ENCODE results near the gene MPZL2.

Gene MPZL2

DNA sequence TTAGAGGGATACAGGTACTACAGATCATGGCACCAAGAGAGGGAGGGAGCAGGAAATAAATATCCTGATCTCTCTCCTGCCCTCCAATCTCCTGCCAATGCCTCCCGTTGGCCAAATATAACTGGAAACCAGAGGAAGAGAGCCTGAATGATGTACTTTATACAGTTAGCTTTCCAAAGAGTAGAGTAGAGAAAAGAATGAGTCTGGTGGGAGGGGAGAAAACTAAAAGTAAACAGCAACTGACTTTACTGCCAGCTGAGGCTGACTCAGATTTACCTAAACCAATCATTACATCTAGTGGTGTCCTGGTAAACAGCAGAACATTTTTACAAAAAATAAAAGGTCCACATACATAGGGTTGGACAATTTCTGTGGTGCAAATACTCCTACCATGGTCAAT lies 17.1 kb downstream of the MPZL2 start:
- H3K4me3 ChIP-seq (ENCODE audit: low read depth, low read length), result no peak overlapping the region
- no peak for DNase-seq (ENCODE audit: low read depth)

GRCh38 chr11:118245936-118246562 lies 18.0 kb downstream of the MPZL2 start:
- no peak for DNase-seq (ENCODE audit: low read depth)
- H3K4me3 ChIP-seq (ENCODE audit: low read depth, low read length), result no peak overlapping the region

DNA sequence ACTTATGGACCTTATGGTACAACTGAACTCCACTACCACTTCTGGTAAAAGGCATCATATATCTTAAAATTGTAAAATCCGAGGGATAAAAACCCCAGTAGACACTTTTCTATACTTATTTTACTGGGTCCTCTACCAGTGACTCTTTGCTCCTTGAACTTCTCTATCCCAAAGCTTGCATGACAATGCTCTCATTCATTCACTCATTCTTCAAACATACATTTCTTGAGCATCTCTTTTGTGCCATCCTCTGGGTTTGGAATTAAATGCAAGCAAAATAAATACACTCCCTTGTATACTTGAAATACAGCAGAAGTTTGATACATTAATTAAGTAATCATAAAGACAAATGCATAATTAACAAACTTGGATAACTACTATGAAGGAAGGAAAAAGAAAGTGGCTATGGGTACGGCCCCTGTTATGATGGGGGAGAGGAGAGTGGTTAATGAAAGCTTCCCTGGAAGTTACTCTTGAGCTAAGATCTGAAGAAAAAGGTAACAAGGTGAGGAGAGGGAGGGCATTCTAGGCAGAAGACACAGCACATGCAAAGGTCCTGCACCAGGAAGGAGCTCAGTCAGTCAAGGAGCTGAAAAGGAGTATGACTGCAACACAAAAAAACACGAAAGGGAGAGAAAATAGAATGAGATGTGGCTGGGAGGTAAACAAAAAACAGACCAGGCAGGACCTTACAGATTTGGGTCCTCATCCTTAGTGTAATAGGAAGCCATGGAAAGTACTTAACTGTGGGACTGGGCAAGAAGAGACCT lies 19.9 kb downstream of the MPZL2 start:
- no peak overlapping the region for H3K4me3 ChIP-seq (ENCODE audit: low read depth, low read length)
- DNase-seq (ENCODE audit: low read depth), result no peak

- DNase-seq (ENCODE audit: low read depth), result no peak
- no peak overlapping the region for H3K4me3 ChIP-seq (ENCODE audit: low read depth, low read length)
These were observed 20.9 kb downstream of the MPZL2 start for GRCh38 chr11:118243161-118243560.

- no peak overlapping the region for H3K4me3 ChIP-seq (ENCODE audit: low read depth, low read length)
- no peak for DNase-seq (ENCODE audit: low read depth)
These were observed 22.4 kb downstream of the MPZL2 start for GRCh38 chr11:118241764-118242098.

DNA sequence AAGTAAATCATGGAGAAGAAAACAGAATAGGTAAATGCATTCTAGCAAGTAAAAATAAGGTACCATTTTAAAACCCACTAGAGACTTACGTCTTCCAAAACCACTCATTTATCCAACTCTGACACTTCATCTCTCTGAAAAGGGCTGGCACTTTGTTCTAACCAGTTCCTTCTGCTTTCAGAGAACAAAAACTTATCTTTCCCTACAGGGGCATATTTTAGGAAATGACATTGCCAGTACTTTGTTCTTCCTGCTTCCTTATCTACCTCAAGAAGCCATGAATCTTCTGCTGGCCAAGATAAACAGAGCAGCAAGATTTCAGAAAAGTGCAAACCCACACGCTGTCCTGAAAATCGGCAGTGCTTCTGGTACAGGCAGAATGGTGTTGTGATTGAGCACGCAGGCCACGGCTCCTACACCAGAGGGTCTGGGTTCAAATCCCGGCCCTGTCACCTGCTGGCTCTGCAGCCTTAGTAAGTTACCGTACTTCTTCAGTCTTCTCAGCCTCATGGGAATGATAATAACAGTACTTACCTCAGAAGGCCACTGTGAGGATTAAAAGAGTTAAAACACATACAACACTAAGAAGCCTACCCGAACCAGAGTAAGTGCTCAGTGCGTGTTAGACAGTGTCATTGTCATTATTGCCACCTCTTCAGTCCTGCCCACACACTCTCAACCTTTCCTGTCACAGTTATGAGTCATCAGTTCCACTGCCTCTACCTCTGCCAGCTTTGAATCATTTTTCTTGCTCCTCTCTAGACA lies 22.9 kb downstream of the MPZL2 start:
- no peak for DNase-seq (ENCODE audit: low read depth)

GRCh38 chr11:118239509-118240205 lies 24.4 kb downstream of the MPZL2 start:
- H3K4me3 ChIP-seq (ENCODE audit: low read depth, low read length), result no peak overlapping the region
- DNase-seq (ENCODE audit: low read depth), result no peak

More for the DNA sequence above, 22.9 kb downstream of the MPZL2 start:
- no peak overlapping the region for H3K4me3 ChIP-seq (ENCODE audit: low read depth, low read length)

GRCh38 chr11:118238929-118239328 lies 25.2 kb downstream of the MPZL2 start:
- DNase-seq (ENCODE audit: low read depth), result no peak
- H3K4me3 ChIP-seq (ENCODE audit: low read depth, low read length), result no peak overlapping the region

- no peak overlapping the region for H3K4me3 ChIP-seq (ENCODE audit: low read depth, low read length)
- no peak for DNase-seq (ENCODE audit: low read depth)
These were observed 25.7 kb downstream of the MPZL2 start for GRCh38 chr11:118238421-118238820.

DNA sequence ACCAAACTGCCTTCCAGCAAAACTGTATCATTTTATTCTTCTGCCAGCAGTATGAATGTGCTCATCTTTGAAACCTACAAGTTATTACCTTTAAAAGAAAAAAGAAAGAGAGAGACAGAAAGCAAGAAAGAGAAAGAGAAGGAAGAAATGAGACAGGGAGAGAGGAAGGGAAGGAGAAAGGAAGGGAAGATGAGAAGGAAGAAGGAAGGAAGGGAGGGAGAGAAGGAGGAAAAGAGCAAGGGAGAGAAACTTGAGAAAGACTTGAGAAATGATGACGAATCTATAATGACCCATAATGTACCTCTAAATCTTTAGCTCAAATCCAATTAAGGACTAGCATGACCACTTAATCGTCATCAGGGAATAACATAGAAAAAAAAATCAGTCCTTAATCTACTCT lies 27.9 kb downstream of the MPZL2 start:
- no peak for DNase-seq (ENCODE audit: low read depth)
- H3K4me3 ChIP-seq (ENCODE audit: low read depth, low read length), result no peak overlapping the region

GRCh38 chr11:118234833-118235232 lies 29.3 kb downstream of the MPZL2 start:
- no peak for DNase-seq (ENCODE audit: low read depth)
- no peak overlapping the region for H3K4me3 ChIP-seq (ENCODE audit: low read depth, low read length)

GRCh38 chr11:118233850-118234249 lies 30.2 kb downstream of the MPZL2 start:
- H3K4me3 ChIP-seq (ENCODE audit: low read depth, low read length), result no peak overlapping the region
- no peak for DNase-seq (ENCODE audit: low read depth)

DNA sequence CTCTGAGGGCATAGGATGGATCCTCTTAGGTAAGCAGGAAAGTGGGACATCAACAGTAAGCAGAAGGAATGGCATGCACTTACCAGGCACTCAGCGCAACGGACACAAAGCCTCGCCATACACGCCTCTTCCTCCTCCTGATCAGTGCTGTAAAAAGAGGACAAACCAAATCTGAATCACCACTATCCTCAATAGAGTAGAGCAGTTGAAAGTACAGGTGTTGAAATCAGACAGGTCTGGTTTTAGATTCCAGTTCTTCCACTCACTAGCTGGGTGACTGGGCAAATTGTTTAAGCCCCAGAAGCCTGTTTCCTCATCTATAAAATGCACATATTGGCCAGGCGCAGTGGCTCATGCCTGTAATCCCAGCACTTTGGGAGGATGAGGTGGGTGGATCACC lies 30.7 kb downstream of the MPZL2 start:
- DNase-seq (ENCODE audit: low read depth), result no peak
- H3K4me3 ChIP-seq (ENCODE audit: low read depth, low read length), result no peak overlapping the region

- no peak overlapping the region for H3K4me3 ChIP-seq (ENCODE audit: low read depth, low read length)
- DNase-seq (ENCODE audit: low read depth), result no peak
These were observed 31.4 kb downstream of the MPZL2 start for GRCh38 chr11:118232659-118233058.

DNA sequence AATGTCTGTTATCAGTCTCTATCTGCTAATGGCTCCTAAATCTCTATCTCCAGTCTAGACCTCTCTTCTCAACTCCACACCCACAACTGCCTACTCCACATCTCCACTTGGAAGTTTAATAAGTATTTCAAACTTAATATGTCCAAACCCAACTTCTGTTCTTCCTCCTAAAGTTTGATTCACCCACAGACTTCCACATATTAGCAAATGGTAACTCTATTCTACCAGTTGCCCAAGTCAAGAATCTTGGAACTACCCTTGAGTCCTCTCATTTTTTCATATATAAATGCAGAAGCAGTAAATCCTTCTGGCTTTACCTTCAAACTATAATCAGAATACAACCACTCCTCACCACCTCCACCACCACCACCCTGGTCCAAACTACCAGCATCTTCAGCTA lies 32.6 kb downstream of the MPZL2 start:
- no peak for DNase-seq (ENCODE audit: low read depth)
- H3K4me3 ChIP-seq (ENCODE audit: low read depth, low read length), result no peak overlapping the region

- DNase-seq (ENCODE audit: low read depth), result no peak
These were observed 34.0 kb downstream of the MPZL2 start for GRCh38 chr11:118230088-118230487.

DNA sequence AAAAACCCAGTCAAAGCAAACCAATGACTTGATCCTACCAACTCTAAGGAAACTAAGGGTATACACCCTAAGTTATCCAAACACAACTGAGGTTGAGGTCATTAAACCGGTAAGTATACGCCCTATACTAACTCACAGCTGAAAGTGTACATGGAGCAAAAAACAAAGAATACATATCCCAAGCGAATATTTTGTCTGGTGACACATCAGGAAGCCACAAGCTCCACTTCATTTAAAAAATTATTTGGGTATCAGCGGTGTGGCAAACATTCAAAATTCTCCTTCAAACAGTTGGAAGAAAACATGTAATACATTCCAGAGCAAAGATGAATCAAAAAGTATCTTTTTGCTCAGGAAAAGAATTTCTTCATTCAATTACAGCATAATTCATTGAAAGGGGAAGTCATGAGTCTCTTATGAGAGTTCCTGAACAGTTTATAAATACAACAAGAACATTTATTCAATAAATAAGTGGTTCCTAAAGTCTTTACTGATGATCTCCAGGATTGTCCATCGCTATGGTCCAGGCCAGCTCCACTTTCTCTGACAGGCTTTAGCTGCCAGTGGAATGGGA lies 34.7 kb downstream of the MPZL2 start:
- no peak for DNase-seq (ENCODE audit: low read depth)
- H3K4me3 ChIP-seq (ENCODE audit: low read depth, low read length), result no peak overlapping the region

More at GRCh38 chr11:118230088-118230487, 34.0 kb downstream of the MPZL2 start:
- H3K4me3 ChIP-seq (ENCODE audit: low read depth, low read length), result no peak overlapping the region

DNA sequence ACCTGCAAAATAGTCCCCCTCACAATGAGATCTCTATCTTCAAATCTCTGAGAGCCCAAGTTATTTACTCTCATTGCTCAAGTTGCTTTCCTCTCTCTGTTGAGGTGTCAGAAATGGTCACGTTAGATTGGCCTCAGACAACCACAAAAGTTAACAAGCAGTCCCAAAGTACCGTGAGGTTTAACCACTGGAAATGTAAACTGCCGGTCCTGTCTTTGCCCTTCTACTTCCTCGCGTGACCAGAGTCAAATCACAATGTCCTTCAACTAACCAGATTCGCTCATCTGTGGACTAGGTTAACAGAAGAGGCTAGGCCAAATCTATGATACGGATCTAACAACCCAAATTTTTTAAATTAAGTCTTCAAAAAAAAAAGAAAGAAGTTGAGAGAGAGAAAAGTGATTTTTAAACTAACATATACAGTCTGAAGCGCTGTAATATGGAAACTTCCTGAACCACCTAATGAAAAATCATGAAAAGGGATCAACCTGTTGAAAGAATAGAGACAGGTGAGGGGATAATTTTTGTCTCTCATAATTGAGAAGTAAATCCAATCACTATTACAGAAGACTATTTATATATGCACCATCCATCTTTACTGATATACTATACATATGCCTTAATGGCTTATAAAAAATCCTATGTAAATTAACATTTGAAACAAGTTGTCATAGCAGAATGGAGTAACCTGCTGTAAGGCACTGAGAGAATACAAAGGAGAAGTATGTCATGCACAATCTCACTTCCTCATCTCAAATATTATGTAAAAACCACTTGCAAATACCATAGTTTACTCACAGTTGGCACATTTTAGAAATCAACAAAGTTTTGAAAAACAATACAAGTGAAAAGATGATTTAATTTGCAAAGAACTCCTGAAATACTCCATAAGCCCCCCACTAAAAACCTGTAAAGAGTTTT lies 36.0 kb downstream of the MPZL2 start:
- DNase-seq (ENCODE audit: low read depth), result no peak
- H3K4me3 ChIP-seq (ENCODE audit: low read depth, low read length), result no peak overlapping the region

GRCh38 chr11:118226781-118227180 lies 37.3 kb downstream of the MPZL2 start:
- no peak overlapping the region for H3K4me3 ChIP-seq (ENCODE audit: low read depth, low read length)
- no peak for DNase-seq (ENCODE audit: low read depth)
